OCI-LY7 (cell line): ENCODE data around the gene TPRKB. TPM values are rescaled to one million over a fixed set of nuclear protein-coding genes. Genes with fewer than 3 reads are reported as not detected.
"Not testable (repeated sequence)": the region's sequence is repeated elsewhere in the genome, so short reads cannot be mapped to it uniquely, and the experiment has no call there.

Experiments
- BruUV-seq: library from RNA; stranded (reverse); fragments of 400-500 nt; replicated peaks from 2 replicates; lab custom pipeline; 2021; lab: Mats Ljungman, UMichigan
- CTCF ChIA-PET: fragments of 300-600 bp; sonication (Branson Sonifier 250); formaldehyde crosslinking; loops from one replicate; lab custom pipeline; 2022; ENCODE audit warnings: antibody characterized with exemption; ENCODE audit not compliant: unreplicated experiment; lab: Charles Lee
- POLR2A ChIA-PET: fragments of 300-600 bp; sonication (Branson Sonifier 250); formaldehyde crosslinking; loops from one replicate; lab custom pipeline; 2022; ENCODE audit warnings: antibody characterized with exemption; lab: Charles Lee
- DNase-seq: peaks from one replicate; pipeline ENCODE4 v3.0.0-alpha.2; 2015; ENCODE audit warnings: low spot score
- H2AFZ ChIP-seq: fragments of 200-600 bp; sonication (generic), shearing (Covaris generic); 2 replicates; pipeline ENCODE4 v1.6.1; 2014; ENCODE audit warnings: mild to moderate bottlenecking, antibody characterized with exemption, low read length, moderate library complexity
- H3K27ac ChIP-seq: fragments of 200-600 bp; sonication (generic); 2 replicates; pipeline ENCODE4 v1.5.1; 2014; ENCODE audit warnings: mixed run types, low read depth, mild to moderate bottlenecking, moderate library complexity, low read length, inconsistent platforms; ENCODE audit not compliant: poor library complexity, severe bottlenecking
- H3K36me3 ChIP-seq: fragments of 200-600 bp; sonication (generic); 2 replicates; pipeline ENCODE4 v1.6.1; 2014; ENCODE audit warnings: mild to moderate bottlenecking, antibody characterized with exemption, low read length, moderate library complexity, mixed read lengths; ENCODE audit not compliant: insufficient read depth
- H3K4me1 ChIP-seq: fragments of 200-600 bp; sonication (generic); 2 replicates; pipeline ENCODE4 v1.5.1; 2014; ENCODE audit warnings: mild to moderate bottlenecking, low read length; ENCODE audit not compliant: insufficient read depth, poor library complexity, severe bottlenecking
- H3K4me2 ChIP-seq: fragments of 200-600 bp; sonication (generic); 2 replicates; pipeline ENCODE4 v1.6.1; 2014; ENCODE audit warnings: mild to moderate bottlenecking, low read length
- H3K4me3 ChIP-seq: fragments of 200-600 bp; sonication (generic); 2 replicates; pipeline ENCODE4 v1.5.1; 2014; ENCODE audit warnings: mild to moderate bottlenecking, low read depth, low read length; ENCODE audit not compliant: poor library complexity, severe bottlenecking
- H3K79me2 ChIP-seq: fragments of 200-600 bp; sonication (generic); 2 replicates; pipeline ENCODE4 v1.6.1; 2016; ENCODE audit warnings: low read depth, mild to moderate bottlenecking, low read length, moderate library complexity, mixed read lengths; ENCODE audit not compliant: insufficient read depth
- H3K9me2 ChIP-seq: fragments of 200-600 bp; sonication (generic); 2 replicates; pipeline ENCODE4 v1.6.1; 2016; ENCODE audit warnings: mild to moderate bottlenecking, low read length, mixed read lengths; ENCODE audit not compliant: insufficient read depth
- H3K9me3 ChIP-seq: fragments of 200-600 bp; sonication (generic); 2 replicates; pipeline ENCODE4 v1.6.1; 2014; ENCODE audit warnings: mild to moderate bottlenecking, mixed run types, low read length, mixed read lengths
- H4K20me1 ChIP-seq: fragments of 200-600 bp; sonication (generic); 2 replicates; pipeline ENCODE4 v1.6.1; 2014; ENCODE audit warnings: mild to moderate bottlenecking, antibody characterized with exemption, low read length, moderate library complexity, mixed read lengths; ENCODE audit not compliant: insufficient read depth
- intact Hi-C: fragments of 100-400 bp; cut with micrococcal nuclease; formaldehyde crosslinking; loops from one replicate; pipeline ENCODE4 v1.10.0; 2022; ENCODE audit not compliant: unreplicated experiment
- total RNA-seq, 2 experiments: library from RNA; depleted of rRNA in 1 of 2; stranded (reverse); fragments of >200 nt in 1 of 2; shearing (Covaris generic) in 1 of 2; gene quantifications; 2 replicates each; pipeline ENCODE4 v1.2.3, GENCODE V29; 2014 to 2022
- TF ChIP-seq, protein P1 (sequence below): fragments of 200-600 bp; sonication (generic); conservative IDR thresholded peaks from 2 replicates; pipeline ENCODE4 v1.5.1; 2014; ENCODE audit warnings: mild to moderate bottlenecking, antibody characterized with exemption, low read length, moderate library complexity, mixed read lengths

The TPRKB gene
- total RNA-seq, 2 experiments from 2014 or later: 29.3 to 51.4 TPM

DNA sequence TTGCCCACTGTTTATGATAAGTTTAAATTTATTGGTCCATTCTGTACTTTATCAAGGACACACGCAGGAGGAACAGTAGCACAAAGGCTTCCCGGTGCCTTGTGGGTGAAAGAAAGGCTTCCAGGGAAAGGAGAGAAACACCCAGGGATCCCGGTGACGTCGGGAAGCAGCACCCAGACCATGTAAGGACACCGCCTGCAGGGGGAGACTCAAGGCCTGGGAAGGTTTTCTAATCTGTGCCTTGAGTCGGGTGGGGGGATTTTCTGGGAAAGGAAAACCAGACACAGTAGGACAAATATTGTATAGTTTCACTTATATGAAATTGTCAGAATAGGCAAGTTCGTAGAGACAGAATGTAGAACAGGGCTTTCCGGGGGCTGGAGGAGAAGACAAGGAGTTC is 52.2 kb downstream of the TPRKB start:
- H3K4me3 ChIP-seq, intact Hi-C loops, H3K4me1 ChIP-seq, H3K9me2 ChIP-seq, H3K36me3 ChIP-seq, H3K4me2 ChIP-seq, H3K27ac ChIP-seq, H4K20me1 ChIP-seq, DNase-seq, H3K79me2 ChIP-seq, POLR2A ChIA-PET, H3K9me3 ChIP-seq, H2AFZ ChIP-seq, CTCF ChIA-PET, BruUV-seq: not testable (repeated sequence)
- TF ChIP-seq, protein P1, sequence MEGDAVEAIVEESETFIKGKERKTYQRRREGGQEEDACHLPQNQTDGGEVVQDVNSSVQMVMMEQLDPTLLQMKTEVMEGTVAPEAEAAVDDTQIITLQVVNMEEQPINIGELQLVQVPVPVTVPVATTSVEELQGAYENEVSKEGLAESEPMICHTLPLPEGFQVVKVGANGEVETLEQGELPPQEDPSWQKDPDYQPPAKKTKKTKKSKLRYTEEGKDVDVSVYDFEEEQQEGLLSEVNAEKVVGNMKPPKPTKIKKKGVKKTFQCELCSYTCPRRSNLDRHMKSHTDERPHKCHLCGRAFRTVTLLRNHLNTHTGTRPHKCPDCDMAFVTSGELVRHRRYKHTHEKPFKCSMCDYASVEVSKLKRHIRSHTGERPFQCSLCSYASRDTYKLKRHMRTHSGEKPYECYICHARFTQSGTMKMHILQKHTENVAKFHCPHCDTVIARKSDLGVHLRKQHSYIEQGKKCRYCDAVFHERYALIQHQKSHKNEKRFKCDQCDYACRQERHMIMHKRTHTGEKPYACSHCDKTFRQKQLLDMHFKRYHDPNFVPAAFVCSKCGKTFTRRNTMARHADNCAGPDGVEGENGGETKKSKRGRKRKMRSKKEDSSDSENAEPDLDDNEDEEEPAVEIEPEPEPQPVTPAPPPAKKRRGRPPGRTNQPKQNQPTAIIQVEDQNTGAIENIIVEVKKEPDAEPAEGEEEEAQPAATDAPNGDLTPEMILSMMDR: 0 out of 2 replicates have a peak, but pooled peaks have one; percentile 14

DNA sequence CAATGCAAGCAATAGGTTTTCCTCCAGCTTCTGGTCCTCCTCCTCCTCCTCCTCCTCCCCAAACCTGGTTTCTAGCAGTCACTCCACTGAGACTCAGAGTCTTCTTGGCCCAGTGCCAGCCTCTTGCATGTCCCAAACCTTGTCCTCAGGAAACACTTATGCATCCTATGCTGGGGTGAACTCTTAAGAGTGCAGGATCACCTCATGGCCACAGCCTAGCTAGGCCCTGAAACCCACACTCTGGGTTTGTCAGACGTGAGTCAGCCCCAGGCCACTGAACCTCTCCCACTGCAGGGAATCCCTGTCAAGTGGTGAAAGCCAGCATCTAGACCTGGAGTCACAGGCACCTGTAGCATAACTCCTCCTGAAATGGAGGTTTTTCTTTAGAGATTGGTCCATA is 52.8 kb downstream of the TPRKB start:
- H3K36me3 ChIP-seq, H3K27ac ChIP-seq, H3K4me3 ChIP-seq, H3K79me2 ChIP-seq, DNase-seq, H2AFZ ChIP-seq, POLR2A ChIA-PET, H3K9me3 ChIP-seq, intact Hi-C loops, H3K4me1 ChIP-seq, BruUV-seq, H3K4me2 ChIP-seq, CTCF ChIA-PET, H4K20me1 ChIP-seq, H3K9me2 ChIP-seq: not testable (repeated sequence)

DNA sequence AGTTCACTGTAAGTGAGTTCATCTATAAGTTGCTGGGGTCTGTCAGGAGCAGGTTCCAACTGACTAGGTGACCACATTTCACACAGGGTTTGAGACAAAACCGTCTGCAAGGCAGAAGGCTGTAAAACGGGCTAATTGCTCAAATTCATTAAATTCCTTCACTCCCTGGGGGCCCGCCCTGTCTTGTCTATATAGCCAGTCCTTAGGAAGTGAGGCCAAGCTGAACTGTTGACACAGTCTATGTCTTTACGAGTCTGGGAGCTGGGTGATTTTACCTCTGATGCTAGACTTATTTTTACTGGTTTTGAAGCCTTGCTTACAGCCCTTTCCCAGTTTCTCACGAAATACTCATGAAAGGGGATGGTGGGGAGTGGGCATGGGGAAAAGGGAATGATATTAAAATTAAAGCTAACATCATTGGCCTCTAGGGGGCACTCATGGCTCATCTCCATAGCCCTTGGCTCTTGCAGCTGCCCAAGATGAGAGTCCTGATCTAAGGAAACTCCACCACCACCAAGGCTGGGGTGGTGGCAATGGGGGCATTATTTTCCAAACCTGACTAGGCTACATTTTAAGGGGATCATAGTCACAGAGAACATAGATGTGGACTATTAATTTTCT is 57.1 kb downstream of the TPRKB start:
- BruUV-seq, intact Hi-C loops, H3K9me2 ChIP-seq, CTCF ChIA-PET, H3K27ac ChIP-seq, H3K79me2 ChIP-seq, H3K36me3 ChIP-seq, H3K4me1 ChIP-seq, H3K4me3 ChIP-seq, H3K9me3 ChIP-seq, H3K4me2 ChIP-seq, H4K20me1 ChIP-seq, H2AFZ ChIP-seq: not testable (repeated sequence)
- DNase-seq: peak; percentile 46
- POLR2A ChIA-PET: interaction anchor here (0.7 kb wide), 1 partner anchor 36 kb away, joined by 4 read pairs; no protein-coding TSS in a partner anchor
- TF ChIP-seq, protein P1: peak; percentile 76

Other genes starting within 250 kb of the TPRKB start
- gene NAT8, start 94.9 kb downstream of the TPRKB start, total RNA-seq (2014; rRNA removed; shearing (Covaris generic)): not detected in 2 replicates
- not detected in 2 replicates for gene NAT8, start 94.9 kb downstream of the TPRKB start, total RNA-seq (2022)
- gene DUSP11, start 42.8 kb upstream of the TPRKB start, total RNA-seq (2014; rRNA removed; shearing (Covaris generic)): 33.9 and 40.9 TPM in 2 replicates
- gene DUSP11, start 42.8 kb upstream of the TPRKB start, total RNA-seq (2022): 25.0 and 28.1 TPM in 2 replicates
- not detected in 2 replicates for gene C2orf78, start 46.8 kb upstream of the TPRKB start, total RNA-seq (2014; rRNA removed; shearing (Covaris generic))
- not detected in 2 replicates for gene C2orf78, start 46.8 kb upstream of the TPRKB start, total RNA-seq (2022)
- gene STAMBP, start 91.6 kb upstream of the TPRKB start, total RNA-seq (2014; rRNA removed; shearing (Covaris generic)): 23.4 and 27.2 TPM in 2 replicates
- gene STAMBP, start 91.6 kb upstream of the TPRKB start, total RNA-seq (2022): 43.7 and 49.0 TPM in 2 replicates
- not detected in 2 replicates for gene ACTG2, start 155.7 kb upstream of the TPRKB start, total RNA-seq (2014; rRNA removed; shearing (Covaris generic))
- not detected in 2 replicates for gene ACTG2, start 155.7 kb upstream of the TPRKB start, total RNA-seq (2022)
- 57.1 and 73.4 TPM in 2 replicates for gene DGUOK, start 189.5 kb upstream of the TPRKB start, total RNA-seq (2014; rRNA removed; shearing (Covaris generic))
- gene DGUOK, start 189.5 kb upstream of the TPRKB start, total RNA-seq (2022): 91.8 and 95.8 TPM in 2 replicates
- 11.9 and 14.7 TPM in 2 replicates for gene TET3, start 247.6 kb upstream of the TPRKB start, total RNA-seq (2014; rRNA removed; shearing (Covaris generic))
- 24.8 and 25.2 TPM in 2 replicates for gene TET3, start 247.6 kb upstream of the TPRKB start, total RNA-seq (2022)